NCI-H2227 treated with DMSO at 0.1 percent for 48 hours (cell line): ENCODE data around the gene PATJ.
"Not testable (repeated sequence)": the region's sequence is repeated elsewhere in the genome, so short reads cannot be mapped to it uniquely, and the experiment has no call there.

Experiments used
- DNase-seq: peaks from one replicate; lab custom pipeline; 2025; lab: John Stamatoyannopoulos, UW

Gene PATJ

DNA sequence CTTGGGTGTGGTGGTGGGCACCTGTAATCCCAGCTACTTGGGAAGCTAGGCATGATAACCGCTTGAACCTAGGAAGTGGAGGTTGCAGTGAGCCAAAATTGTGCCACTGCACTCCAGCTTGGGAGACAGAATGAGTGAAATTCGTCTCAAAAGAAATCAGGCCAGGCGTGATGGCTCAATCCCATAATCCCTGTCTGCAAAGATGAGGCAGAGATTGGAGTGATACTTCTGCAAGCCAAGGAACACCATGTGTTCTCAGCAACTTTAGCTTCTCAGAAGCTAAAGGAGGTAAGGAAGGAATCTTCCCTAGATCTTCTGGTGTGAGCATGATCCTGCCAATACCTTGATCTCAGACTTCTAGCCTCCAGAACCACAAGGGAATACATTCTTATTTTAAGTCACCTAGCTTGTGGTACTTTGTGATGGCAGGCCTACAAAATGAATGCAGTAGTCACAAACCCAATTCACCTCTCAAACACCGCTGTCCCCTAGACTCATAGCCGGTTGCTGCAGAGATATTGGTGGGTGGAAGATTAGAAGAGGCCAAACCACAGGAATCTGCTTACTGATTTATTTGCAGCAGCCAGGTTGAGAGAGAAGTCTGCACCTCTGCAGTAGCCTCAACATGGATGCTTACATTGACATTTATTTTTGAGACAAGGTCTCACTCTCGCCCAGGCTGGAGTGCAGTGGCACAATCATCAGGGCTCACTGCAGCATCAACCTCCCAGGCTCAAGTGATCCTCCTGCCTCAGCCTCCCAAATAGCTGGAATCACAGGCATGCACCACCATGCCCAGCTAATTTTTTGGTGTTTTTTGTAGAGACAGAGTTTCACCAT, 471.0 kb downstream of the PATJ start:
- no peak for DNase-seq

DNA sequence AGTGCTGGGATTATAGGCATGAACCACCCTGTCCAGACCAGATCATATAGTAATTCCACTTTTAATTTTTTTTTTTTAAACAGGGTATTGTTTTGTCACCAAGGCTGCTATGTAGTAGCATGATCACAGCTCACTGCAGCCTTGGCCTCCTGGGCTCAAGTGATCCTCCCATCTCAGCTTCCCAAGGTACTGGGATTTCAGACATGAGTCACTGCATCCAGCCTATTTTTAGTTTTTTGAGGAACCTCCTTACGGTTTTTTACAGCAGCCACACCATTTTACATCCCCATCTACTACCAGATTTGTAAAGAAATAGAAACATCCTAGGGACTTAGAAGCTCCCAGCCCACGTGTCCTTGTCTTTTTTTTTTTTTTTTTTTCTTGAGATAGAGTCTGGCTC, 476.3 kb downstream of the PATJ start:
- no peak for DNase-seq

DNA sequence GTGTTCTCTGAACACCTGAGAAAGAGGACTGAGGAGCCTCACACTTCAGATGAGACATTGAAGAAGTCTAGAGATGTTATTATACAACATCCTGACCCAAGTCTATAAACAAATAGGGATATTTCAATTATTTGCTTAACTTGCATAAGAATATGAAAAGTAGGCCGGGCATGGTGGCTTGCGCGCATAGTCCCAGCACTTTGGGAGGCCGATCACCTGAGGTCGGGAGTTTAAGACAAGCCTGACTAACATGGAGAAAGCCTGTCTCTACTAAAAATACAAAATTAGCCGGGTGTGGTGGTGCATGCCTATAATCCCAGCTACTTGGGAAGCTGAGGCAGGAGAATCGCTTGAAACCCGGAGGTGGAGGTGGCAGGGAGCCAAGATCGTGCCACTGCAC, 478.2 kb downstream of the PATJ start:
- DNase-seq: not testable (repeated sequence)

DNA sequence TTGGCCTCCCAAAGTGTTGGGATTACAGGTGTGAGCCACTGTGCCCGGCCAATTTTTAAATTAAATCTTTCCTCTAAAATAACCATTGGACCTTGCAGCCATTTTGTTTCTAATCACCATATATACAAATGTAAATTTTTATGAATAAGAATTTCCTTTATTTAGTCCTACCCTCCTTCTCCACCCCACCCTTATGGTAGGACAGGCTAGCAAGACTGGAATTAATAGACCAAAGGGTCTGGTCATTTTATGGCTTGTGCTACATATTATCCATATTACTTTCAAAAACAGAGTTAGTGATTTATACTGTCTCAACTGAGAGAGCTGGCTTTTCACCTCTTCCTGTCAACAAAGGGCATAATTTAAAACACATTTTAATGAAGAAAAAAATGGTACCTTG, 478.9 kb downstream of the PATJ start:
- no peak for DNase-seq

DNA sequence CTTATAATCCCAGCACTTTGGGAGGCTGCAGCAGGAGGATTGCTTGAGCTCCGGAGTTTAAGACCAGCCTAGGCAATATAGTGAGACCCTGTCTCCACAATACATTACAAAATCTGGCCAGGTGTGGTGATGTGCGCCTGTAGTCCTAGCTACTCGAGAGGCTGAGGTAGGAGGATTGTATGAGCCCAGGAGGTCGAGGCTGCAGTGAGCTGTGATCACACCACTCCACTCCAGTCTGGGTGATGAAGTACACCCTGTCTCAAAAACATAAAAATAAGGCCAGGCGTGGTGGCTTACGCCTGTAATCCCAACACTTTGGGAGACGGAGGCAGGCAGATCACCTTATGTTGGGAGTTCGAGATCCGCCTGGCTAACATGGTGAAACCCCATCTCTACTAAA, 480.0 kb downstream of the PATJ start:
- no peak for DNase-seq

DNA sequence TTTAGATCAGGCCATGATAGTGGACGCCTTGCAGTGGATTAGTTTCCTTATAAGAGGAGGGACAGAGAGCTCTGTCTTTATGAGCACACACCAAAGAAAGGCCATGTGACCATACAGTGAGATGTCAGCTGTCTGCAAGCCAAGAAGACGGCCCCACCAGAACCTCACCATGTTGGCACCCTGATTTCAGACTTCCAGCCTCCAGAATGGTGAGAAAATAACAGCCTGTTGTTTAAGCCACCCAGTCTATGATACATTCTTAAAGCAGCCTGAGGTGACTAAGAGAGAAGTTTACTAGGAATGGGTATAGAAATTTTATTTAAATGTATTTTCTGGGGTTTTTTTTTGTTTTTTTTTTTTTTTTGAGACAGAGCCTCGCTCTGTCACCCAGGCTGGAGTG, 481.9 kb downstream of the PATJ start:
- no peak for DNase-seq

DNA sequence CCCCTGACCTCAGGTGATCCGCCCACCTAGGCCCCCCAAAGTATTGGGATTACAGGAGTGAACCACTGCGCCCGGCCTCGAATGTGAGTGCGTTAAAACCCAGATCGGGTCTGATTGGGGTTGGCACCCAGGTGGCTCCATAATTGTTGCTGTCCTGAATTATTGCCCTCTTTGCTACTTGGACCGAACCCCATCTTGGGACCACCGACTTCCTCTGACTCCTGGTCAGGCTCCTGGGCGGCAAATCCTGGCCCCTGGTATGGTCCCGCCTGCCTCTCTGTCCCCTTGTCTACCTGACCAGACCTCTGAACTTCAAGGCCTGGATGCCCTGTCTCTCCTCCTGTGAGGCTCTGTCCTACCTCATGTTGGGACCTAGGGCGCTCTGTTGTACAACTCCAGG, 485.2 kb downstream of the PATJ start:
- no peak for DNase-seq
